NCI-H2029 (cell line): ENCODE results near the gene SFXN3.

Source experiments
- DNase-seq: peaks from one replicate; lab custom pipeline; 2025; lab: John Stamatoyannopoulos, UW

Gene SFXN3

GRCh38 chr10:101000127-101000914 lies 30.7 kb upstream of the SFXN3 start:
- no peak for DNase-seq

- DNase-seq = no peak
Observed at GRCh38 chr10:101000915-101001658, 29.9 kb upstream of the SFXN3 start.

- DNase-seq = no peak
Observed at GRCh38 chr10:101001659-101002035, 29.4 kb upstream of the SFXN3 start.

GRCh38 chr10:101002456-101002855 lies 28.6 kb upstream of the SFXN3 start:
- no peak for DNase-seq

- no peak for DNase-seq
Observed at GRCh38 chr10:101003639-101004206, 27.3 kb upstream of the SFXN3 start.

GRCh38 chr10:101005361-101005760 lies 25.7 kb upstream of the SFXN3 start:
- DNase-seq = no peak

GRCh38 chr10:101005869-101006567 lies 25.0 kb upstream of the SFXN3 start:
- DNase-seq = no peak

- DNase-seq = no peak
Observed at GRCh38 chr10:101006593-101007098, 24.4 kb upstream of the SFXN3 start.

GRCh38 chr10:101007099-101007711 lies 23.8 kb upstream of the SFXN3 start:
- DNase-seq = no peak

GRCh38 chr10:101007915-101008822 lies 22.9 kb upstream of the SFXN3 start:
- DNase-seq = no peak

GRCh38 chr10:101008823-101009423 lies 22.1 kb upstream of the SFXN3 start:
- no peak for DNase-seq

GRCh38 chr10:101010329-101010728 lies 20.7 kb upstream of the SFXN3 start:
- DNase-seq = no peak

- DNase-seq = no peak
Observed at GRCh38 chr10:101011517-101012423, 19.3 kb upstream of the SFXN3 start.

GRCh38 chr10:101012525-101013364 lies 18.3 kb upstream of the SFXN3 start:
- peak; percentile 18 for DNase-seq

- DNase-seq = no peak
Observed at GRCh38 chr10:101013365-101013825, 17.6 kb upstream of the SFXN3 start.

GRCh38 chr10:101014230-101014884 lies 16.7 kb upstream of the SFXN3 start:
- DNase-seq = no peak

- DNase-seq = no peak
Observed at GRCh38 chr10:101014966-101015581, 16.0 kb upstream of the SFXN3 start.
